ENCODE results near the gene FAM76B. TPM values are rescaled to one million over a fixed set of nuclear protein-coding genes. Genes with fewer than 3 reads are reported as not detected.

The FAM76B gene
- total and polyA plus RNA-seq, 9 of the 15 experiments (the other 6 are each of a cell fraction or from before 2014, with no cell fraction given): 22.5 to 60.0 (median 35.0) TPM

GRCh38 chr11:95734009-95734572, 55.5 kb downstream of the FAM76B start (continued):
- TF ChIP-seq ZC3H11A (IDR thresholded peaks at IDR 0.05; ENCODE audit: low read depth, low read length): no peak
- peak in 1 of 2 experiments; percentile 58; a peak in 1 of 4 replicates for TF ChIP-seq ETV6 (IDR thresholded peaks at IDR 0.05; ENCODE audit: borderline replicate concordance in 1 of 2, low read depth in 2 of 2, low read length in 1 of 2)
- TF ChIP-seq ETV6 (CRISPR knock-in tag; IDR thresholded peaks at IDR 0.05; ENCODE audit: borderline replicate concordance): no peak
- peak; percentile 81 for TF ChIP-seq MAFG (tag; conservative IDR thresholded peaks at IDR 0.05)
- no peak for TF ChIP-seq ZBTB8A (IDR thresholded peaks at IDR 0.05; ENCODE audit: partially characterized antibody)
- TF ChIP-seq MXD1 (CRISPR knock-in tag; IDR thresholded peaks at IDR 0.05; ENCODE audit: borderline replicate concordance, poor library complexity, severe bottlenecking): no peak
- TF ChIP-seq KLF16 (IDR thresholded peaks at IDR 0.05): peak; percentile 94
- TF ChIP-seq ETV1 (tag; conservative IDR thresholded peaks at IDR 0.05; ENCODE audit: low read depth): peak; percentile 61; the same call in 1 of the 2 replicates
- TF ChIP-seq ZBED1 (IDR thresholded peaks at IDR 0.05): no peak
- peak; percentile 94 for TF ChIP-seq SMARCA4 (IDR thresholded peaks at IDR 0.05)
- TF ChIP-seq ATF7 (IDR thresholded peaks at IDR 0.05): peak; percentile 38; the same call in 1 of the 2 replicates
- TF ChIP-seq BCOR (IDR thresholded peaks at IDR 0.05): peak; percentile 23; the same call in 1 of the 2 replicates
- TF ChIP-seq BRF1 (IDR thresholded peaks at IDR 0.05; ENCODE audit: borderline replicate concordance, extremely low read depth, insufficient read length): no peak
- TF ChIP-seq EHMT2 (IDR thresholded peaks at IDR 0.05): no peak
- TF ChIP-seq ZNF512 (tag; IDR thresholded peaks at IDR 0.05): no peak
- TF ChIP-seq GTF2E2 (tag; IDR thresholded peaks at IDR 0.05): no peak
- TF ChIP-seq ZNF217 (CRISPR knock-in tag; IDR thresholded peaks at IDR 0.05): no peak
- TF ChIP-seq E2F8 (IDR thresholded peaks at IDR 0.05; ENCODE audit: low read depth, partially characterized antibody): no peak
- no peak for TF ChIP-seq CHCHD3 (CRISPR knock-in tag; IDR thresholded peaks at IDR 0.05)
- no peak for TF ChIP-seq NFIX (CRISPR knock-in tag; IDR thresholded peaks at IDR 0.05; ENCODE audit: low read depth)

All from K562 (cell line).